Parathyroid adenoma (tissue), 2 donors: ENCODE results near the gene COL10A1.

ENCODE experiments used
- H2AFZ ChIP-seq: fragments of 300-600 bp; sonication (generic); one replicate; pipeline ENCODE4 v1.7.0; 2017; ENCODE audit warnings: antibody characterized with exemption, mild to moderate bottlenecking
- H3K27ac ChIP-seq: fragments of 300-600 bp; sonication (generic); one replicate; pipeline ENCODE4 v1.7.0; 2017
- H3K27me3 ChIP-seq: fragments of 300-600 bp; sonication (generic); one replicate; pipeline ENCODE4 v1.7.0; 2017; ENCODE audit warnings: low read length; ENCODE audit not compliant: control insufficient read depth, insufficient read depth
- H3K36me3 ChIP-seq: fragments of 300-600 bp; sonication (generic); one replicate; pipeline ENCODE4 v1.7.0; 2017; ENCODE audit warnings: low read length; ENCODE audit not compliant: control insufficient read depth, insufficient read depth
- H3K4me1 ChIP-seq: fragments of 300-600 bp; sonication (generic); one replicate; pipeline ENCODE4 v1.7.0; 2017; ENCODE audit warnings: control low read depth
- H3K4me2 ChIP-seq: fragments of 300-600 bp; sonication (generic); one replicate; pipeline ENCODE4 v1.7.0; 2017; ENCODE audit warnings: low read length
- H3K4me3 ChIP-seq: fragments of 300-600 bp; sonication (generic); one replicate; pipeline ENCODE4 v1.7.0; 2017; ENCODE audit warnings: low read depth, low read length
- H3K79me2 ChIP-seq: fragments of 300-600 bp; sonication (generic); one replicate; pipeline ENCODE4 v1.7.0; 2017; ENCODE audit warnings: control low read depth
- H3K9ac ChIP-seq: fragments of 300-600 bp; sonication (generic); one replicate; pipeline ENCODE4 v1.7.0; 2017; ENCODE audit warnings: mild to moderate bottlenecking
- H3K9me3 ChIP-seq: fragments of 300-600 bp; sonication (generic); one replicate; pipeline ENCODE4 v1.7.0; 2017; ENCODE audit warnings: low read length; ENCODE audit not compliant: control insufficient read depth
- CTCF ChIP-seq: fragments of 300-600 bp; sonication (generic); IDR thresholded peaks from one replicate; pipeline ENCODE4 v1.7.0; 2017; ENCODE audit warnings: antibody characterized with exemption, mild to moderate bottlenecking
- donor health status: primary hyperparathyroidism.

The COL10A1 gene

GRCh38 chr6:116145803-116146675 lies 20.1 kb upstream of the COL10A1 start:
- H3K27ac ChIP-seq: no peak overlapping the region
- H3K4me3 ChIP-seq: no peak overlapping the region
- H2AFZ ChIP-seq: no peak overlapping the region
- H3K9me3 ChIP-seq: no peaks in the 10 kb centered on the region
- H3K4me1 ChIP-seq: no peaks in the 10 kb centered on the region
- no peak for TF ChIP-seq CTCF
- no peak overlapping the region for H3K4me2 ChIP-seq
- no peaks in the 10 kb centered on the region for H3K36me3 ChIP-seq
- H3K9ac ChIP-seq: no peak overlapping the region
- no peaks in the 10 kb centered on the region for H3K79me2 ChIP-seq
- H3K27me3 ChIP-seq: no peaks in the 10 kb centered on the region

- Histone ChIP-seq H3K9ac (no peak overlapping the region), H3K79me2 (no peaks in the 10 kb centered on the region), H3K4me3 (no peak overlapping the region), H3K9me3 (no peaks in the 10 kb centered on the region), H3K4me1 (no peaks in the 10 kb centered on the region), H3K36me3 (no peaks in the 10 kb centered on the region), H3K27me3 (no peaks in the 10 kb centered on the region), H2AFZ (no peak overlapping the region), H3K27ac (no peak overlapping the region), H3K4me2 (no peak overlapping the region)
- TF ChIP-seq CTCF: no peak
These were observed 18.7 kb upstream of the COL10A1 start for GRCh38 chr6:116144605-116145004.

- no peak overlapping the region for H3K27ac ChIP-seq
- H3K4me2 ChIP-seq: no peak overlapping the region
- H3K27me3 ChIP-seq: no peaks in the 10 kb centered on the region
- H3K36me3 ChIP-seq: no peaks in the 10 kb centered on the region
- no peak overlapping the region for H2AFZ ChIP-seq
- TF ChIP-seq CTCF: no peak
- no peaks in the 10 kb centered on the region for H3K9me3 ChIP-seq
- H3K4me1 ChIP-seq: no peaks in the 10 kb centered on the region
- H3K4me3 ChIP-seq: no peak overlapping the region
- H3K79me2 ChIP-seq: no peaks in the 10 kb centered on the region
- H3K9ac ChIP-seq: no peak overlapping the region
These were observed 14.0 kb upstream of the COL10A1 start for GRCh38 chr6:116139917-116140316.

GRCh38 chr6:116136933-116137340 lies 11.0 kb upstream of the COL10A1 start:
- Histone ChIP-seq H2AFZ (no peak overlapping the region), H3K9ac (no peak overlapping the region), H3K79me2 (no peaks in the 10 kb centered on the region), H3K27ac (no peak overlapping the region), H3K4me3 (no peak overlapping the region), H3K4me2 (no peak overlapping the region), H3K4me1 (no peaks in the 10 kb centered on the region), H3K27me3 (no peaks in the 10 kb centered on the region), H3K9me3 (no peaks in the 10 kb centered on the region), H3K36me3 (no peaks in the 10 kb centered on the region)
- no peak for TF ChIP-seq CTCF

DNA sequence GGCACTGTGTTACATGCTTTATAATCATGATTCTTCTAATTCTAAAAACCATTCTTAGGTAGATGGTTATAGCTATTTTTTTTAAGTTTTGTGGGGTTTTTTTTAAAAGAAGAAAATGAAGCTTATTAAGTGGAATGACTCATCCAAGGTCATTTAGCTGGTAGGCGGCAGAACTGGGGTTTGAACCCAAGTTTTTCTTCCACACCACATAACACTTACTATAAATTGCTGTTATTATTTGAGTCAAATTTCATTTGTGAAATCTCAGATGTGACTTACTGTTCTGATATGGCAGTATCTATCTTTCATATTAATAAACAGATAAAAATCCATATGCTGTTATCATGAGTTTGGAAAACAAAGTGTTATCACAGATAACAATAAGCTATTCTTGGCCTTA lies 10.4 kb upstream of the COL10A1 start:
- Histone ChIP-seq H3K4me1 (no peaks in the 10 kb centered on the region), H3K9me3 (no peaks in the 10 kb centered on the region), H2AFZ (no peak overlapping the region), H3K4me2 (no peak overlapping the region), H3K27ac (no peak overlapping the region), H3K9ac (no peak overlapping the region), H3K4me3 (no peak overlapping the region), H3K36me3 (no peaks in the 10 kb centered on the region), H3K27me3 (no peaks in the 10 kb centered on the region), H3K79me2 (no peaks in the 10 kb centered on the region)
- TF ChIP-seq CTCF: no peak
